ENCODE data around the gene PRPF31.

GRCh38 chr19:54160182-54160811 is 44.7 kb downstream of the PRPF31 start:
- TF ChIP-seq TAF1 (CRISPR knock-in tag; IDR thresholded peaks at IDR 0.05): no peak
- TF ChIP-seq ZKSCAN1 (IDR thresholded peaks at IDR 0.05; ENCODE audit: low read length): no peak
- no peak for TF ChIP-seq SMARCC2 (IDR thresholded peaks at IDR 0.05)
- no peak for TF ChIP-seq ZBTB44 (CRISPR knock-in tag; IDR thresholded peaks at IDR 0.05)
- TF ChIP-seq SUZ12 (IDR thresholded peaks at IDR 0.05; ENCODE audit: low read depth, low read length): no peak
- no peak for TF ChIP-seq SP4 (CRISPR knock-in tag; IDR thresholded peaks at IDR 0.05)
- no peak for TF ChIP-seq CTCF (CRISPR knock-in tag; IDR thresholded peaks at IDR 0.05)
- TF ChIP-seq ELF4 (CRISPR knock-in tag; IDR thresholded peaks at IDR 0.05; ENCODE audit: borderline replicate concordance): no peak
- no peak for TF ChIP-seq ATF1 (CRISPR knock-in tag; IDR thresholded peaks at IDR 0.05)
- TF ChIP-seq HMGXB4 (CRISPR knock-in tag; IDR thresholded peaks at IDR 0.05; ENCODE audit: borderline replicate concordance in 1 of 2, low read depth in 1 of 2): no peak
- TF ChIP-seq PRDM15 (CRISPR knock-in tag; IDR thresholded peaks at IDR 0.05): no peak
- TF ChIP-seq TBP (CRISPR knock-in tag; IDR thresholded peaks at IDR 0.05): no peak
- no peak for TF ChIP-seq FOXJ3 (CRISPR knock-in tag; IDR thresholded peaks at IDR 0.05; ENCODE audit: borderline replicate concordance)
